IMR-90 (cell line): ENCODE measurements around the gene CLEC3A. TPM values are rescaled to one million over a fixed set of nuclear protein-coding genes. Genes with fewer than 3 reads are reported as not detected.

Experiments used
- ATAC-seq: fragments of 200-7000 bp; cut with Tn5 transposase; 2 replicates; pipeline ENCODE4 v1.9.1; 2020; ENCODE audit warnings: low read depth, mild to moderate bottlenecking, moderate library complexity
- BruUV-seq: library from RNA; stranded (reverse); fragments of 400-500 nt; replicated peaks from 2 replicates; lab custom pipeline; 2021; lab: Mats Ljungman, UMichigan
- CTCF ChIA-PET: fragments of 300-600 bp; formaldehyde crosslinking; extraction: SDS; loops from one replicate; lab custom pipeline; 2021; ENCODE audit warnings: antibody characterized with exemption; lab: Yijun Ruan, JAX
- POLR2A ChIA-PET: fragments of 300-600 bp; sonication (Branson Sonifier 250); formaldehyde crosslinking; loops from one replicate; lab custom pipeline; 2022; ENCODE audit warnings: antibody characterized with exemption; ENCODE audit not compliant: unreplicated experiment; lab: Charles Lee
- DNase-seq: peaks from one replicate; pipeline ENCODE4 v3.0.0; 2013
- H2AFZ ChIP-seq: replicated peaks from 2 replicates; pipeline ENCODE3; 2013; ENCODE audit warnings: low read length, mild to moderate bottlenecking; ENCODE audit not compliant: poor library complexity
- H2AK5ac ChIP-seq: 2 replicates; pipeline ENCODE4 v1.6.1; 2013; ENCODE audit warnings: low read depth, low read length, inconsistent platforms
- H2AK9ac ChIP-seq: replicated peaks from 2 replicates; pipeline ENCODE3; 2013; ENCODE audit warnings: mild to moderate bottlenecking, low read depth, low read length, moderate library complexity; ENCODE audit not compliant: poor library complexity
- H2BK120ac ChIP-seq: 2 replicates; pipeline ENCODE4 v1.6.1; 2013; ENCODE audit warnings: low read depth, low read length, inconsistent platforms
- H2BK15ac ChIP-seq: 3 replicates; pipeline ENCODE4 v1.6.1; 2013; ENCODE audit warnings: low read depth, low read length, inconsistent platforms
- H2BK20ac ChIP-seq: 2 replicates; pipeline ENCODE4 v1.6.1; 2013; ENCODE audit warnings: low read depth, mild to moderate bottlenecking, inconsistent platforms, low read length, moderate library complexity
- H2BK5ac ChIP-seq: 2 replicates; pipeline ENCODE4 v1.6.1; 2013; ENCODE audit warnings: mild to moderate bottlenecking, low read depth, low read length, inconsistent platforms; ENCODE audit not compliant: poor library complexity, severe bottlenecking
- H3K14ac ChIP-seq: replicated peaks from 2 replicates; pipeline ENCODE4 v1.6.1; 2013; ENCODE audit warnings: low read depth, low read length, inconsistent platforms
- H3K18ac ChIP-seq: 2 replicates; pipeline ENCODE4 v1.6.1; 2013; ENCODE audit warnings: low read depth, low read length, control low read depth
- H3K23ac ChIP-seq: 2 replicates; pipeline ENCODE4 v1.6.1; 2013; ENCODE audit warnings: low read depth, low read length, inconsistent platforms
- H3K27ac ChIP-seq: 2 replicates; pipeline ENCODE4 v1.5.1; 2013; ENCODE audit warnings: mild to moderate bottlenecking, control low read depth, low read length; ENCODE audit not compliant: insufficient read depth
- H3K27me3 ChIP-seq: 2 replicates; pipeline ENCODE4 v1.6.1; 2013; ENCODE audit warnings: low read length; ENCODE audit not compliant: control insufficient read depth, insufficient read depth
- H3K36me3 ChIP-seq: 2 replicates; pipeline ENCODE4 v1.6.1; 2013; ENCODE audit warnings: low read length, mixed read lengths; ENCODE audit not compliant: control insufficient read depth, insufficient read depth
- H3K4ac ChIP-seq: 2 replicates; pipeline ENCODE4 v1.6.1; 2013; ENCODE audit warnings: low read depth, low read length, inconsistent platforms
- H3K4me1 ChIP-seq: 2 replicates; pipeline ENCODE4 v1.6.1; 2013; ENCODE audit warnings: low read length, mixed read lengths; ENCODE audit not compliant: control insufficient read depth, insufficient read depth
- H3K4me2 ChIP-seq: 2 replicates; pipeline ENCODE4 v1.6.1; 2013; ENCODE audit warnings: low read depth, mild to moderate bottlenecking, control low read depth, low read length, moderate library complexity
- H3K4me3 ChIP-seq: 2 replicates; pipeline ENCODE4 v1.5.1; 2013; ENCODE audit warnings: low read depth, mild to moderate bottlenecking, control low read depth, low read length, moderate library complexity; ENCODE audit not compliant: insufficient read depth
- H3K56ac ChIP-seq: 2 replicates; pipeline ENCODE4 v1.6.1; 2013; ENCODE audit warnings: low read length, inconsistent platforms; ENCODE audit not compliant: insufficient read depth; ENCODE audit errors: extremely low read depth
- H3K79me1 ChIP-seq, 2 experiments: 2 replicates each; pipeline ENCODE4 v1.6.1; 2013; ENCODE audit warnings: low read length in 2 of 2, inconsistent platforms in 1 of 2, low read depth in 1 of 2
- H3K9ac ChIP-seq: 2 replicates; pipeline ENCODE4 v1.6.1; 2013; ENCODE audit warnings: low read depth, low read length, control low read depth
- H3K9me1 ChIP-seq: 2 replicates; pipeline ENCODE4 v1.6.1; 2013; ENCODE audit warnings: low read length, inconsistent platforms; ENCODE audit not compliant: insufficient read depth
- H3K9me3 ChIP-seq: 2 replicates; pipeline ENCODE4 v1.6.1; 2013; ENCODE audit warnings: low read length; ENCODE audit not compliant: control insufficient read depth, insufficient read depth
- H4K20me1 ChIP-seq: 2 replicates; pipeline ENCODE4 v1.6.1; 2013; ENCODE audit warnings: low read length, inconsistent platforms; ENCODE audit not compliant: insufficient read depth
- H4K5ac ChIP-seq: 2 replicates; pipeline ENCODE4 v1.6.1; 2013; ENCODE audit warnings: mild to moderate bottlenecking, low read depth, low read length, control low read depth
- H4K8ac ChIP-seq, 2 experiments: 2 replicates each; pipeline ENCODE4 v1.6.1; 2013; ENCODE audit warnings: low read depth in 2 of 2, low read length in 2 of 2, control low read depth in 1 of 2, inconsistent platforms in 1 of 2
- H4K91ac ChIP-seq: 2 replicates; pipeline ENCODE4 v1.6.1; 2013; ENCODE audit warnings: low read depth, low read length, inconsistent platforms; ENCODE audit not compliant: insufficient read depth
- ELK1 ChIP-seq: fragments of 150-350 bp; IDR thresholded peaks from 2 replicates; pipeline ENCODE4 v1.6.1; 2016; ENCODE audit warnings: low read depth, mild to moderate bottlenecking, low read length, moderate library complexity, borderline replicate concordance
- FOS ChIP-seq: fragments of 150-350 bp; IDR thresholded peaks from 2 replicates; pipeline ENCODE4 v1.6.1; 2016; ENCODE audit warnings: low read depth, low read length
- MXI1 ChIP-seq: IDR thresholded peaks from 2 replicates; pipeline ENCODE4 v1.6.1; 2012; ENCODE audit warnings: low read depth, mild to moderate bottlenecking, low read length, moderate library complexity, borderline replicate concordance
- NFE2L2 ChIP-seq: fragments of 150-350 bp; IDR thresholded peaks from 2 replicates; pipeline ENCODE4 v1.6.1; 2016; ENCODE audit warnings: low read depth, mild to moderate bottlenecking, low read length
- POLR2A ChIP-seq: IDR thresholded peaks from 2 replicates; pipeline ENCODE4 v1.6.1; 2012; ENCODE audit warnings: mild to moderate bottlenecking, low read depth, low read length
- whole genome bisulfite sequencing, 2 experiments: methylation state at CpG; one replicate each; pipeline versions ENCODE4 v1.1.5 to v1.1.7; 2013; ENCODE audit warnings: missing lambda C conversion rate in 2 of 2; ENCODE audit not compliant: insufficient read length in 1 of 2; ENCODE audit errors: extremely low coverage in 2 of 2; 5-methylcytosine and 5-hydroxymethylcytosine counted together
- dilution Hi-C: fragments of 300-500 bp; cut with HindIII; formaldehyde crosslinking; loops from one replicate; pipeline ENCODE4 v1.14.3; 2018; ENCODE audit warnings: low sequenced_read_pairs; ENCODE audit not compliant: unreplicated experiment
- in situ Hi-C: fragments of 300-500 bp; cut with MboI; formaldehyde crosslinking; loops from 3 replicates; pipeline ENCODE4 v1.14.3; 2019; ENCODE audit warnings: low sequenced_read_pairs, inconsistent platforms, mixed read lengths
- intact Hi-C: fragments of 100-400 bp; cut with micrococcal nuclease; formaldehyde crosslinking; loops from 2 replicates; pipeline ENCODE4 v1.10.0; 2022
- polyA plus RNA-seq, 3 experiments: library from polyadenylated mRNA; depleted of rRNA; stranded (reverse); fragments of >200 nt; gene quantifications; 2 replicates each; pipeline ENCODE4 v1.2.3, GENCODE V29; 2012; ENCODE audit warnings: low replicate concordance in 1 of 3
- total RNA-seq: library from RNA; depleted of rRNA; stranded (reverse); fragments of >200 nt; gene quantifications from 2 replicates; pipeline ENCODE4 v1.2.3, GENCODE V29; 2012

The CLEC3A gene
- total and polyA plus RNA-seq, 2 of the 4 experiments (the other 2 are of a cell fraction) = not detected

- H3K56ac ChIP-seq = no peak overlapping the region
- WGBS, 2 experiments = no CpG with 5 or more reads among the region's 2 CpGs
- H3K9me1 ChIP-seq = no peaks in the 10 kb centered on the region
- H2BK5ac ChIP-seq = no peak overlapping the region
- dilution Hi-C loops (no loop called here), intact Hi-C loops (no loop called here), in situ Hi-C loops (no loop called here)
- H3K9ac ChIP-seq = no peak overlapping the region
- H2BK20ac ChIP-seq = no peak overlapping the region
- no peak overlapping the region for H3K14ac ChIP-seq
- H4K8ac ChIP-seq = no peak overlapping the region
- no peak overlapping the region for H3K18ac ChIP-seq
- no peak overlapping the region for H3K4me2 ChIP-seq
- H3K4me1 ChIP-seq = no peaks in the 10 kb centered on the region
- no peak overlapping the region for H2AK9ac ChIP-seq
- no TSS peak for BruUV-seq
- H4K20me1 ChIP-seq = no peaks in the 10 kb centered on the region
- DNase-seq (no peak), ATAC-seq (no peak)
- H3K9me3 ChIP-seq = no peaks in the 10 kb centered on the region
- no peak overlapping the region for H2AFZ ChIP-seq
- H2AK5ac ChIP-seq = no peak overlapping the region
- H2BK15ac ChIP-seq = no peak overlapping the region
- H3K36me3 ChIP-seq = no peaks in the 10 kb centered on the region
- no peak overlapping the region for H3K23ac ChIP-seq
- ChIA-PET CTCF (interaction anchor here (0.5 kb wide), 1 partner anchor 69 kb away, joined by 5 read pairs; no protein-coding TSS in a partner anchor), POLR2A (no interaction called here)
- no peak overlapping the region for H3K27ac ChIP-seq
- H4K5ac ChIP-seq = no peak overlapping the region
- H3K27me3 ChIP-seq = no peaks in the 10 kb centered on the region
- H3K4me3 ChIP-seq = no peak overlapping the region
- no peak overlapping the region for H4K91ac ChIP-seq
- no peaks in the 10 kb centered on the region for H3K79me1 ChIP-seq
- no peak overlapping the region for H2BK120ac ChIP-seq
- no peak for TF ChIP-seq MXI1
- TF ChIP-seq ELK1 = no peak
- no peak for TF ChIP-seq FOS
- no peak for TF ChIP-seq NFE2L2
- no peak for TF ChIP-seq POLR2A
- no peak overlapping the region for H3K4ac ChIP-seq
These were observed 28.5 kb downstream of the CLEC3A start for GRCh38 chr16:78050734-78051400.
